ENCODE data around the gene NLRC3.
A peak's percentile ranks its signal among the peaks of the same experiment; 100 is the strongest.

Gene NLRC3

DNA sequence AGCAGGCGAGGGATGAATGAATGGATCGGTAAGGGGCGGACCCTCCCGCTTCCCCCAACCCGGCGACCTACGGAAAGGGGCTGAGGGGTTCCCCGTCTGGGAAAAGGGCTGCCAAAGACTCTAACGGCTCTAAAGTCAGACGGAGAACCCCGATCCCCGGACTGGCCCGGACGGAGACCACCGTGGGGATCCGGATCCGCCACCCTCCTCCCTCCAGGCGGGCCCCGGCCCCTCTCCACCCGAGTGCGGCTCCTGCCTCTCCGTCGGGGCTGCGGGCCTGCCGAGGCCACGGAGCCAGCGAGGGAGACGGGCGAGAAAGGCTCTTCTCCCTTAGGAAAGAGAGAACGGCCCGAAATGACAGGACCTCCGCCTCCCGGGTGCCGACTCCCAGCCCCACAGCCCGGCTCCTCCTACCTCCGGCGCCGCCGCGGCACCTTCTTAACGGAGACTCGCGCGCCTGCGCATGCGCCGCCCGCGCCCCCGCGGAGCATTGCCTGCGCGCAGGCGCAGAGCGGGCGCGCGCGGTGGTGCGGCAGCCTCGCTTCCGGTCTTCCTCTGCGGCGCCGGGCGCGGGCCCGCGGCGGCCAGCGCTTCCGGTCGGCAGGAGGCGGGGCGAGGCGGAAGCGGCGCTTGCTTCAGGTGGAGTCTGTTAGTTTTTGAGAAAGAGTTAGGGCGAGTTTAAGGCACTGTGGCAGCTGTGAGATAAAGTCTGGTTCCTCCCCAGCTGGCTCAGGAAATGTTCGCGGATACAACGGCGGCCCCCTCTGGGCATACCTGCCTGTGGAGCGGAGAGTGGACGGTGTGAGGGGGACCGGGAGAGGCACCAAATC lies 34.2 kb upstream of the NLRC3 start, which contains the start of gene SLX4 (continued):
- TF ChIP-seq, protein P1, sequence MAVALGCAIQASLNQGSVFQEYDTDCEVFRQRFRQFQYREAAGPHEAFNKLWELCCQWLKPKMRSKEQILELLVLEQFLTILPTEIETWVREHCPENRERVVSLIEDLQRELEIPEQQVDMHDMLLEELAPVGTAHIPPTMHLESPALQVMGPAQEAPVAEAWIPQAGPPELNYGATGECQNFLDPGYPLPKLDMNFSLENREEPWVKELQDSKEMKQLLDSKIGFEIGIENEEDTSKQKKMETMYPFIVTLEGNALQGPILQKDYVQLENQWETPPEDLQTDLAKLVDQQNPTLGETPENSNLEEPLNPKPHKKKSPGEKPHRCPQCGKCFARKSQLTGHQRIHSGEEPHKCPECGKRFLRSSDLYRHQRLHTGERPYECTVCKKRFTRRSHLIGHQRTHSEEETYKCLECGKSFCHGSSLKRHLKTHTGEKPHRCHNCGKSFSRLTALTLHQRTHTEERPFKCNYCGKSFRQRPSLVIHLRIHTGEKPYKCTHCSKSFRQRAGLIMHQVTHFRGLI (tag by site-specific recombination; IDR thresholded peaks at IDR 0.05) = 0 out of 2 replicates have a peak, but pooled peaks have one; percentile 17
- TF ChIP-seq KLF9 (tag by site-specific recombination; IDR thresholded peaks at IDR 0.05; ENCODE audit: low read depth) (peak; percentile 65), ZNF629 (tag by site-specific recombination; IDR thresholded peaks at IDR 0.05) (peak; percentile 14; the same call in 1 of the 2 replicates), KLF17 (tag by site-specific recombination; IDR thresholded peaks at IDR 0.05) (0 out of 2 replicates have a peak, but pooled peaks have one; percentile 19), ZNF398 (tag by site-specific recombination; IDR thresholded peaks at IDR 0.05) (peak; percentile 36; the same call in 1 of the 2 replicates), ZNF10 (tag by site-specific recombination; IDR thresholded peaks at IDR 0.05) (no peak; the same call in 1 of the 2 replicates), ZNF529 (tag by site-specific recombination; IDR thresholded peaks at IDR 0.05; ENCODE audit: insufficient replicate concordance) (no peak), ZBTB20 (tag by site-specific recombination; IDR thresholded peaks at IDR 0.05) (peak; percentile 80), ZNF341 (tag by site-specific recombination; IDR thresholded peaks at IDR 0.05; ENCODE audit: low read depth) (0 out of 2 replicates have a peak, but pooled peaks have one; percentile 27), ZNF76 (tag by site-specific recombination; IDR thresholded peaks at IDR 0.05; ENCODE audit: borderline replicate concordance, low read depth) (peak; percentile 10; the same call in 1 of the 2 replicates), ZNF692 (tag by site-specific recombination; IDR thresholded peaks at IDR 0.05) (0 out of 2 replicates have a peak, but pooled peaks have one; percentile 26), ZXDB (tag by site-specific recombination; IDR thresholded peaks at IDR 0.05) (peak; percentile 11; the same call in 1 of the 2 replicates), ZEB2 (tag by site-specific recombination; IDR thresholded peaks at IDR 0.05) (peak; percentile 35; the same call in 1 of the 2 replicates), ZNF302 (tag by site-specific recombination; IDR thresholded peaks at IDR 0.05; ENCODE audit: low read depth) (no peak), SCRT2 (tag by site-specific recombination; IDR thresholded peaks at IDR 0.05) (peak; percentile 35; the same call in 1 of the 2 replicates), ZNF184 (tag by site-specific recombination; IDR thresholded peaks at IDR 0.05) (no peak), ZNF560 (tag by site-specific recombination; IDR thresholded peaks at IDR 0.05; ENCODE audit: borderline replicate concordance) (no peak), KLF1 (tag by site-specific recombination; IDR thresholded peaks at IDR 0.05) (0 out of 2 replicates have a peak, but pooled peaks have one; percentile 12), GFI1B (tag by site-specific recombination; IDR thresholded peaks at IDR 0.05) (no peak), YY2 (tag by site-specific recombination; IDR thresholded peaks at IDR 0.05) (peak; percentile 12; the same call in 1 of the 2 replicates), ZNF777 (tag by site-specific recombination; IDR thresholded peaks at IDR 0.05; ENCODE audit: borderline replicate concordance) (peak; percentile 54; the same call in 1 of the 2 replicates), SP2 (tag by site-specific recombination; IDR thresholded peaks at IDR 0.05) (peak; percentile 17; the same call in 1 of the 2 replicates), PATZ1 (tag by site-specific recombination; IDR thresholded peaks at IDR 0.05) (peak; percentile 56)
- TF ChIP-seq, protein P2, sequence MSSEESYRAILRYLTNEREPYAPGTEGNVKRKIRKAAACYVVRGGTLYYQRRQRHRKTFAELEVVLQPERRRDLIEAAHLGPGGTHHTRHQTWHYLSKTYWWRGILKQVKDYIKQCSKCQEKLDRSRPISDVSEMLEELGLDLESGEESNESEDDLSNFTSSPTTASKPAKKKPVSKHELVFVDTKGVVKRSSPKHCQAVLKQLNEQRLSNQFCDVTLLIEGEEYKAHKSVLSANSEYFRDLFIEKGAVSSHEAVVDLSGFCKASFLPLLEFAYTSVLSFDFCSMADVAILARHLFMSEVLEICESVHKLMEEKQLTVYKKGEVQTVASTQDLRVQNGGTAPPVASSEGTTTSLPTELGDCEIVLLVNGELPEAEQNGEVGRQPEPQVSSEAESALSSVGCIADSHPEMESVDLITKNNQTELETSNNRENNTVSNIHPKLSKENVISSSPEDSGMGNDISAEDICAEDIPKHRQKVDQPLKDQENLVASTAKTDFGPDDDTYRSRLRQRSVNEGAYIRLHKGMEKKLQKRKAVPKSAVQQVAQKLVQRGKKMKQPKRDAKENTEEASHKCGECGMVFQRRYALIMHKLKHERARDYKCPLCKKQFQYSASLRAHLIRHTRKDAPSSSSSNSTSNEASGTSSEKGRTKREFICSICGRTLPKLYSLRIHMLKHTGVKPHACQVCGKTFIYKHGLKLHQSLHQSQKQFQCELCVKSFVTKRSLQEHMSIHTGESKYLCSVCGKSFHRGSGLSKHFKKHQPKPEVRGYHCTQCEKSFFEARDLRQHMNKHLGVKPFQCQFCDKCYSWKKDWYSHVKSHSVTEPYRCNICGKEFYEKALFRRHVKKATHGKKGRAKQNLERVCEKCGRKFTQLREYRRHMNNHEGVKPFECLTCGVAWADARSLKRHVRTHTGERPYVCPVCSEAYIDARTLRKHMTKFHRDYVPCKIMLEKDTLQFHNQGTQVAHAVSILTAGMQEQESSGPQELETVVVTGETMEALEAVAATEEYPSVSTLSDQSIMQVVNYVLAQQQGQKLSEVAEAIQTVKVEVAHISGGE (tag by site-specific recombination; conservative IDR thresholded peaks at IDR 0.05; ENCODE audit: low read depth) = peak; percentile 61
- TF ChIP-seq, protein P3, sequence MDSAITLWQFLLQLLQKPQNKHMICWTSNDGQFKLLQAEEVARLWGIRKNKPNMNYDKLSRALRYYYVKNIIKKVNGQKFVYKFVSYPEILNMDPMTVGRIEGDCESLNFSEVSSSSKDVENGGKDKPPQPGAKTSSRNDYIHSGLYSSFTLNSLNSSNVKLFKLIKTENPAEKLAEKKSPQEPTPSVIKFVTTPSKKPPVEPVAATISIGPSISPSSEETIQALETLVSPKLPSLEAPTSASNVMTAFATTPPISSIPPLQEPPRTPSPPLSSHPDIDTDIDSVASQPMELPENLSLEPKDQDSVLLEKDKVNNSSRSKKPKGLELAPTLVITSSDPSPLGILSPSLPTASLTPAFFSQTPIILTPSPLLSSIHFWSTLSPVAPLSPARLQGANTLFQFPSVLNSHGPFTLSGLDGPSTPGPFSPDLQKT (IDR thresholded peaks at IDR 0.05; ENCODE audit: borderline replicate concordance, low read depth, low read length) = peak; percentile 70; the same call in 1 of the 2 replicates
